RPMI8226 (cell line): ENCODE results near the gene AQP7.
A peak's percentile ranks its signal among the peaks of the same experiment; 100 is the strongest.
"Not testable (repeated sequence)": the region's sequence is repeated elsewhere in the genome, so short reads cannot be mapped to it uniquely, and the experiment has no call there.

Source experiments
- DNase-seq: peaks from one replicate; pipeline ENCODE4 v3.0.0-alpha.2; 2015

AQP7 gene

DNA sequence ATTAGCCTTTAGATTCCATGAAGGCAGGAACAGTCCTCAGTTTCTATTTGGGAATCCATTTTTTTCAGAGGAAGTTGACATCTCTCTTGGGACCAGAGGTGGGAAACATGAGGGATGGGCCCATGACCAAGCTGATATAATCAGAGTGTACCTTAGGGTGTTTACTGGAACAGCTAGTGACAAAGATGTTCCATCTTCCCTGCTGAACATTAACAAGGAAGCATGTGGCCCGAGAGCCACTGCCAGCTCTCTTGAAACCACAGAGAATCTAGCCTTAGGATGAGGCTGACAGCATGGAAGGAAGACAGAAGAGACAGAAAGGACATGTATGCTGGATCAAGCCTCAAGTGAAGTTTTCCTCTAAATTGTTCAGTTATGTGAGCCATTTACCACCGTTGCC lies 29.1 kb upstream of the AQP7 start:
- no peak for DNase-seq

DNA sequence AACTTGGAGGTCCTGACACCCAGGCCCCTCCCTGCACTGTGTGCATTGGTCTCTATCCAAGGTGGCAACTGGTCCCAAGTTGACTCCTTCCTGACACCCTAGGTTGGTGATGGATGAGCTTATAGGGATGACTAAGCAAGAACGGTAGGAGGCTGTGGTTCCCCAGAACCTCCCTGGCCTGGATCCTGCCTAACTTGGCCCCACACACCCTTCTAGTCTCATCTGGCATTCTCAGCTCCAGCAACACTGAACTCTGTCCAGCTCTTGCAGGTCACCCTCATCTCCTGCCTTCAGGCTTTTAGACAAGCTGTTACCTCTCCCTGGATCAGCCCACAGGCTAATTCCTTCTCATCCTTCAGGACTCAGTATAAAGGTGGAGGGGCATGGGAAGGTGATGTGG lies 28.6 kb upstream of the AQP7 start:
- DNase-seq = no peak

DNA sequence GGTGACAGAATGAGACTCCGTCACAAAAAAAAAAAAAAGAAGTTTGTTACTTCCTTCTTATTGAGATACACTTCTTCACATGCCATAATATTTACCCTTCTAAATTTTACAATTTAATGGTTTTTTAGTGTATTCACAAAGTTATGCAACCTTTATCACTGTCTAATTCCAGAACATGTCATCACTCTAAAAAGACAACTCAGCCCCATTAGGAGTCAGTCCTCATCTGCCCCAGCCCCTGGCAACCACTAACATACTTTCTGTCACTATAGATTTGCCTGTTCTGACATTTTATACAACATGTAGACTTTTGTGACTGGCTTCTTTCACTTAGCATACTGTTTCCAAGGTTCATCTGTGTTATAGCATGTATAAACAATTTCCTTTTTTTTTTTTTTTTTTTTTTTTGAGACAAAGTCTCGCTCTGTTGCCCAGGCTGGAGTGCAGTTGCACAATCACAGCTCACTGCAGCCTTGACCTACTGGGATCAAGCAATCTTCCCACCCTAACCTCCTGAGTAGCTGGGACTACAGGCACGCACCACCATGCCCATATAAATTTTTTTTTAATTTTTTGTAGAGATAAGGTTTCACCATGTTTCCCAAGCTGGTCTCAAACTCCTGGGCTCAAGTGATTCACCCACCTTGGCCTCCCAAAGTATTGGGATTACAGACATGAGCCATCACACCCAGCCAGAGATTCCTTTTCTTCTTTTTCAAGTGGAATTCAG lies 27.1 kb upstream of the AQP7 start:
- no peak for DNase-seq

DNA sequence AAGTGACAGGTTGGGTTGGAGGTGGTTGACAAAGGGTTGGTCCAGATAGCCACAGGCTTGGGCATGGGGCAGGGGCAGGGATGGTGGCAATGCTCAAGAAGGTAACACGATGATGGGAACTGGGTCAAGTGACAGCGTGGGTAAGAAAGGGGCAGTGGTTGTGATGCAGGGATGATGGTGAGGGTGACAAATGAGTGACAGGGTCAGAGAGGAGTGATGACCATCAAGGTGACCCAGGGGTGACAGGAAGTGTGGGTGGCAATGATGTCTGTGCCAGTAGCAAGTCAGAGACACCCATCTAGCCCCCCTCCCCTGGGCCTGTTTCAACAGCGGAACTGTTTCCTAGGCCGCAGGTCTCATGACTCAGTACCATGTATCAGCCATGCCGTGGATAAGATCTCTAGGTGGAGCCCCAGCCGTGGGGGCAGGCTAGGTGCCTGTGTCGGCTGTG lies 24.5 kb upstream of the AQP7 start:
- no peak for DNase-seq

DNA sequence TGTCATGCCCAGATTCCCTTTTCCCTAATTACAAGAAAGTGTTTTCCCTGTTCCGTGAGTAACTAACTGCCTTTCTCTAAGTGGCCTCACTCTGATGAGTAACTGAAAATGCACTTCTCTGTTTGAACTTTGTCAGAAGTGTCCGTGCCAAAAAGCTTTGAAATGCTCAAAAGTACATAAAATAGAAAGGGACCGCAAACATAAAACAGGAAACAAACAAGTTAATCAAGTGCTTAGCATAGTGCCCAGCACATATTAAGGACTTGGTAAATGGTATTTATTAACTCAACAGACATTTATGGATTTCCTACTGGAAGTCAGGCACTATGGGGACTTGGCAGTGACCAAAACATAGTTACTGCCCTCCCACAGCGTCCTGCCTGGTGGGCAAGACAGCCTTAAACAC lies 22.8 kb upstream of the AQP7 start:
- no peak for DNase-seq

DNA sequence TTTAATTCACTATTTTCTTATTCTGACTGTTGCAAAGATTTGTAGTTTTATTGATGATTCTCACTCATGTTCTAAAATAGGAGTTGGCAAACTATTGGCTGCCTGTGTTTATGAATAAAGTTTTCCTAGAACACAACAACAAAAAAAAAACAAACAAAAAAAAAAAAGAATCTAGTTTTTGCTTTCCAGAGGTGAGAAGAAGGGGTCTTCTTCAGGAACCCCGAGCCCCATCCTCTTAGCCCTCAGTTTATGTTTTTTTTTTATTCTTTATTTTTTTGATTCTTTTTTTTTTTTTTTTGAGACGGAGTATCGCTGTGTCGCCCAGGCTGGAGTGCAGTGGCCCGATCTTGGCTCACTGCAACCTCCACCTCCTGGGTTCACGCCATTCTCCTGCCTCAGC lies 22.1 kb upstream of the AQP7 start:
- not testable (repeated sequence) for DNase-seq

DNA sequence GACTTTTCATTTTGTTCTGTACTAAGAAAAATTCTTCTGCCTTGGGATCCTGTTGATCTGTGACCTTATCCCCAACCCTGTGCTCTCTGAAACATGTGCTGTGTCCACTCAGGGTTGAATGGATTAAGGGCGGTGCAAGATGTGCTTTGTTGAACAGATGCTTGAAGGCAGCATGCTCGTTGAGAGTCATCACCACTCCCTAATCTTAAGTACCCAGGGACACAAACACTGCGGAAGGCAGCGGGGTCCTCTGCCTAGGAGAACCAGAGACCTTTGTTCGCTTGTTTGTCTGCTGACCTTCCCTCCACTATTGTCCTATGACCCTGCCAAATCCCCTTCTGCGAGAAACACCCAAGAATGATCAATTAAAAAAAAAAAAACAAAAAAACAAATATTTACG lies 21.7 kb upstream of the AQP7 start:
- DNase-seq = not testable (repeated sequence)

DNA sequence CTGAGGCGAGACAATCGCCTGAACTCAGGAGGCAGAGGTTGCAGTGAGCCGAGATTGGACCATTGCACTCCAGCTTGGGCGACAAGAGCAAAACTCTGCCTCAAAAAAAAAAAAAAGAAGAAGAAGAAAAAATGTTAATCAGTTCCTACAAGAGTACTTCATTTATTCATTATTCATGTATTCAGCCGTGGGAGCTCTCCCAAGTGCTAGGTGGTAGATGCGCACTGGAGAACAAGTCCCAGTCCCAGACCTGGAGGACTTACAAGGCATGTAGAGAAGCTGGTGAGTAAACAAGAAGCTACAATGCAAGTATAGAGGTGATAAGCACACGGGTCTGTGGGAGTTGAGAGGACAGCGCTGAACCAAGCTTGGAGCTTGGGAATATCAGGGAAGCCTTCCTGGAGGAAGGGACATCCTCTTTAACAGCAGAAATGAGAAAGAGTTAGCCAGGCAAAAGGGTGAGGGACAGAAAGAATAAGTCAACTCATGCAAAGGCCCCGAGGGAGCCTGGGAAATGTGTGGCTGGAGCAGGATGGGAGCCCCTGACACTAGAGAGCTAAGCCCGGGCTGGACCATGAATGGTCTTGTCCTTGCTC lies 17.4 kb upstream of the AQP7 start:
- DNase-seq = no peak

DNA sequence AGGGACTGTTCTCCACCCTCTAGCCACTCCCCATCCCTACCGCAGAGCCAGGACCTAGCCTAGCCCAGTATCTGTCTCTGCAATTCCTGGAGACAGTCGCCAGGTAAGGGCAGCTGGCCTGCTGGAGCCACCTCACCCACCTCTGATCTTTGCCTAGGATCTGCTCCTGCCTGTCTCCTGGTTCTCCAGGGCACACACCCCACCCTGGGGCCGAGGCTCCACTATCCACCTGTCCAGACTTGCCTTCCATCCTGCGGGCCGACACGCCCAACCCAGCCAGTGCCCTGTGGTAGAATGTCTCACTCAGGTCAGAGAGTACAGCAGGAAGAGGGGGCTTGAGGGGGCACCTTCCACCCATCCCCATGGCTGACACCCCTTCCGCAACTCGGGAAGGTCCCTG lies 15.7 kb upstream of the AQP7 start:
- no peak for DNase-seq

DNA sequence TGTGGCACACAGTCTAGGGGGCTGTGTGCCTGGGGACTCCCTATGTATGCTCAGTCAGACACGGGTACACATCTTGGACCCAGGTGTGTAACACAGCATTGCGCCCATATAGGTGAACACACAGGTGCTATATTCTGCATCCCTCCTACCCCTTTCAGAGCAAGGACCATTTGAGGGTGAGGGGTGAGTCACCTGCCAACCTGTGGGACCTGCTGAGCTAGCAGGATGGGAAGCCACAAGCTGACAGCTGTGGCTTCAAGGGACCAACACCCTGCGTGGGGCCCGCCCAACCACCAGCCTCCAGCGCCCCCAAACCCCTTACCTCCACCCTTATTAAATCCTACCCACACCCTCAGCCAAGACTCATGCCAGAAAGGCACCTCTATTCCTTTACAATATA lies 14.6 kb upstream of the AQP7 start:
- peak; percentile 38 for DNase-seq

DNA sequence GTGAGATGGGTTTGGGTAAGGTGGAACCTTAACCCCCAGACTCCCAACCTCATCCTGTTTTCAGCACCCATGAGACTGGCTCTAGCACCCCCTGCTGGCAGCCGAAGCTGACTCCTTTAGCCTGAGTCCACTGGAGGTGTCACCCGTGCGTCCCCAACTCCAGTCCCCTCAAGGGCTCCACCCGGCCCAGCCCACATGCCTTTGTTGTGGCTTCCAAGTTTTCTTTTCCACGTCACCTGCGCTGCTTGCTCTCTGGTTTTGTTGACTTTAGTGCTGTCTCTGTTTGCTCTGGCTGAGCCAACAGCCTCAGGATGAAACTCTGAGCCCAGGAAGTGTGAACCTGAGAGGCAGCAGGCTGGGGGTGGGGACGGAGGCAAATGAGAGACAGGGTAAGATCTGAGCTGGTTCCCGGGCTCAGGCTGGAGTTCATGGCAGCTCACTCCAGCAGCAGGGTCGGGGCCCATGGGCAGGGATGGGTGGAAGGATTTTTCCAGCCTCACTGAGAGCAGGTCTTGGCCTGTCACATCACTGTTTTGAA lies 13.2 kb upstream of the AQP7 start:
- peak; percentile 73 for DNase-seq

DNA sequence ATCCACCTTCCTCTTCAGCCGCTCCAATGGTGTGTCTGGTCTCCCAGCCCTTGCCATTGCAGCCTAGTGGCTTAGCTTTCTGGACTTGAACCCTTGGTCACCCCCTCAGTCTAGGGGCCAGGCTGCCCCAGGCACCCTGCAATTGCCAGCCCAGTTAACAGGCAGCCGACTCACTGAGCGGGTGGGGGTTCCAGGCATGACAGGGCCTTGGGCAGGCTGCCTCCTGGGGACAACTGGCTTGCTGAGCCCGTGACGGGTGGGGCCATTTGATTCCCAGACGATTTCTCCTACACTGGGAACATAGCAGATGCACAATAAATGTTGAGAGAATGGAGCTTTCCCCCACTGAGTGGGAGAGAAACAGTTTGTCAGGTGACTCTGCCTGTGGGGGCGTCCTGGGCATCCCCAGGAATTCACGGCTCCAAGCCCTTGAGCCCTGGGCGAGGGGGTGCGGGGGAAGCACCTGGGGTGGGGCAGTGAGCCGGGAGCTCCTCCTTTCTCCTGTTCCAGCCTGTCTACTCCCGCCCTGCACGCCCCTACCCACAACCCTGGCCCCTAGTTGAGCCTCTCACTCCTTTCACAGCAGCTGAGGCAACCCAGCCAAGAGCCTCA lies 12.6 kb upstream of the AQP7 start:
- no peak for DNase-seq

DNA sequence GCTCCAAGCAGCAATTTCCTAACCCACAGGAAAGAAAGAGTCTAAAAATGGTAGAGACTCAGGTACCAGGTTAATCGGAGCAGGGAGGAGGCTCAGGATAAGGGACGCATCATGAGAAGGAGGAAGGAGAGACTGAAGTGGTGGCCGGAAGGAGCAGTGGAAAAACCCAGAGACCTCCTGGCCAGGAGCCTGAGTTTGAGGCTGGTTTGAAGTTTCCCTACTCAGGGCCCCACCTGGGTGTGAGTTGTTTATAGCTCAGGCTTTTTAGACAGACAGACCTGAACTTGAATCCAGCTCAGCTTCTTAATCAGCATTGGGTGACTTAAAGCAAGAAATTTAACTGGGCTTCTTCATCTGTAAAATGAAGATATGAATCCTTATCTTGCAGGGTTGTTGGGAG lies 11.9 kb upstream of the AQP7 start:
- DNase-seq = peak; percentile 35

DNA sequence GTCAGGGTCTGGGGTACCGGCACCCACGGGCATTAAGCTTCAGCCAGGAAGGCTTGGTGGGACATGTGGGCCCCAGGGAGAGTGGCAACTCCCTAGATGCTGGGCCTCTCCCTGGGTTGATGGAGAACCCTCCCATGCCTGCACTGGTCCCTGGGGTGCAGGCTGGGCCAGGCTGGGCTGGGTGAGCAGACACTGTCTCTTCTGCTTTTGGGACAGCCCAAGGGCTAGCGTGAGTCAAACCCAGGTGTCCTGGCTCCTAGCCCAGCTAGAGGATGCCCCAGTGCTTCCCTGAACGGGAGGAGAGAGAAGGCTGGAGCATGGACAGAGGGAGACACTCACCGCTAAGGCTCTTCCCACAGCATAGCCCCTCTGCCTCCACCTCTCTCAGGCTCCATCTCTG lies 5.7 kb upstream of the AQP7 start:
- peak; percentile 50 for DNase-seq

DNA sequence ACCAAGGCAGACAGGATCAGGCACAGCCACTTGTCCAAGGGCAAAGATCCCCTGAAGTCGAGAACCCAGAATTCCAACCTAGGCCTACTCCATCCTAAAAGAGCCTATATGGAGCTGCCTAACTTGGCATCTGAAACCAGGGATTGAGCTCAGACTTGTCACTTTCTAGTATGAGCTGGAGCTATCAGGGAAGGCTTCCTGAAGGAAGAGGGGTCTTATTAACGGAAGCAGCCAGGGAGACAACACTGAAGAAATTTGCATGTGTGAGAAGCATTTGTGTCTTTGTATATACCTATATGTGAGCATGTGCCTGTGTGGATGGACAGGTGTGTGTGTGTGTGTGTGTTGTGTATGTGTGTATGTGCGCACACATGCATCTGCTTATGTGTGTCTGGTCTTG lies 4.7 kb upstream of the AQP7 start:
- no peak for DNase-seq

DNA sequence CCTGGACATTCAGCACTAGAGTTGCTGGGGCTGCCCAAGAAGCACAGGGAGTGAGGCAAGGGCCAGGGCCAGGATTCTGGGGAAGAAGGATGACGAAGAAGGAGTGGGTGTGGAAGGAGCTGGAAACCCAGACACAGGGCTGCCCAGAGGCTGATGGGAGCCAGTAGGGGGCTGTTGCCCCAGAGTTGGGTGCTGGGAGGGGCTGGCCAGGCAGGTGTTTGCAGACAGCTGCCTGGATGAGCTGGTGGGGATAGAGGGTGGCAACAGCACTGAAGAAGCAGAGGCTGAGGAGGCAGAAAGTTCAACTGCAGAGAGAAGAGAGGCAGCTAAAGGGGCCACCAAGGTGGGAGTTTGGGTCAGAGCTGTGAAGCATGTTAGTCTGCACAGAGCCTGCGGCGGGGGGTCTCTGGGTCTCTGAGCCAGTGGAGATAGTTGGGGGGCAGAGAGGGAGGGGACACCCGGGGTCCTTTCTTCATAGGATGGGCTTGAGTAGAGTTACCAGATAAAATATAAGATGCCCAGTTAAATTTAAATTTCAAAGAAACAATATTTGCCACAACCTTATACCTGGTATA lies 2.5 kb upstream of the AQP7 start:
- DNase-seq = no peak

DNA sequence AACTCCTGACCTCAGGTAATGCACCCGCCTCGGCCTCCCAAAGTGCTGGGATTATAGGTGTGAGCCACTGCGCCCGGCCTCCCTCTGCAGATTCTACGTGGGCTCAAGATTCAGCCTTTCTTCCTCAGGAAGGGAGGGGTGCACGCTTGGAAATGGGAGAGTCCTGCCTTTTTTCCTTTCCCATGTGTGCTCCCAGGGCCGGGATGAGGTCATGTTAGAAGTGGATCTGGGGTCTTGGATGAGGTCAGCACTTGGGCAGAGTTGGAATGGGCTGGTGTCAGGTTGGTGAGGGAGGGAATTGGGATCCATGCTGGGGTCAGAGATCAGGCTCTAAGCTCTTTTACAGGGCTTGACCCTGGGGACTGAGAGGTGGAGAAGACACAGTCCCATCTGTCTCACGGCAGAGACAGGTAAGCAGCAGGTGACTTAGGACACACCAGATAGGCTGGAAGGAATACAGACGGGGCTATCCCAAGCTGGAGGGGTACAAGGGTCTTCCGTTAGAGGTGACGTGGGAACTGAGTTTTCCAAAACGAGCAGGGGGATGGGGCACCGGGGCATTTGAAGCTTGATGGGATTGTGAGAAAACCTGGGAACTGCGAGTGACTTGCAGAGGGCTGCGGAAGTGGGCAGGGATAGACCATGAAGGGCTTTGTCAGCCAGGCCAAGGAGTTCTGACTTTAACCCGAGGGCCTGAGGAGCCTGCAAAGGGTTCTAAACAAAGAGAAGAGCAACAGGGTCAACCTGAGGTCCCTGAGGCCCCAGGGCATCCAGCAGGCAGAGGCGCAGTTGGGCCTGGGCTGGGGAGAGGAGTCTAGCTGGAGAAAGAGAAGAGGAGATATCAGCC lies 1.8 kb upstream of the AQP7 start:
- no peak for DNase-seq

DNA sequence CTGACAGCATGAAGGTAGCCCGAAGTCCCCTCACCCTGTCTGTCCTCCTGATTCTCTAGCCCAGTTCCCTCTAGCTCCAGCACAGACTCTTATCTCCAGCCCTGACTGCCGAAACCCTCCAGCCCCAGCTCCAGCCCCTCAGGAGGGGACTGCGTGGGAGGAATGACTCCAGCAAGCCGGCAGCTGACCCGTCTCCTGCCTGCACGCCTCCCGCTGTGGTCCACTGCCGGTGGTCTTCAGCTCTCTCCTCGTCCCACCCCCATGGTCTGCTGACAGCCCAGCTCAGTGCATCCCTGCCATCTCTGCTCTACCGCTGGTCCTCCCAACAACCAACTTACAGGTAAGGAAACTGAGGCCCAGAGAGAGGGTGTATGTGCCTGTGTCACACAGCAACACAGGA lies 559 bp downstream of the AQP7 start:
- DNase-seq = not testable (repeated sequence)

DNA sequence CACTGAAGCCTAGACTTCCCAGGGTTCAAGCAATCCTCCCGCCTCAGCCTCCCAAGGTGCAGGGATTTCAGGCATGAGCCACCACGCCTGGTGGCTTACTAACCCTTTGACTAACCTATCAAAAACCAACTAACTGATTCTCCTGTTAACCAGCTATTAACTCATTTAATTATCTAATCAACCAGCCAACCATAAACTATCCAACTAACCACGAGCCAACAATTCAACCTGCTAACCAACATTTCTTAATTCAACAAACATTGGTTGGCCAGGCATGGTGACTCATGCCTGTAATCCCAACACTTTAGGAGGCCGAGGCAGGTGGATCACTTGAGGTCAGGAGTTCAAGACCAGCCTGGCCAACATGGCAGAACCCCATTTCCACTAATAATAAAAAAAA lies 3.3 kb downstream of the AQP7 start:
- DNase-seq = not testable (repeated sequence)

DNA sequence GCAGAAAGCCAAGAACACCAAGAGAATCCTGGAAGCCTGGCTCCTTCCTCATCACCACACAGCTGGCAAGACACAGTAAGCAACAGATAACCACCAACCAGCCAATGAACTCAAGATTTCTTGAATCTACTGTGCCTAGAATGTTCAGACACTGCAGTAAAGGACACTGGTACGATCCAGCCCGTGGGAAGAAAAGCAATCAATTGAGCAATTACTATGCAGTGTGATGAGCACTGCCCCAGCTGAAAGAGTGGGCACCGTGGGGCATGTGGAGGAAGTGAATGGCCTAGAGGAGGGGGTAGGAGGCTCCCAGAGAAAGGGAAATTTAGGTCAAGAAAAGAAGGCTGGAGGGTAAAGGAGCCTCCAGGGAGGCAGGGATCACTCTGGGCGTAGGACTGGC lies 4.6 kb downstream of the AQP7 start:
- DNase-seq = not testable (repeated sequence)

DNA sequence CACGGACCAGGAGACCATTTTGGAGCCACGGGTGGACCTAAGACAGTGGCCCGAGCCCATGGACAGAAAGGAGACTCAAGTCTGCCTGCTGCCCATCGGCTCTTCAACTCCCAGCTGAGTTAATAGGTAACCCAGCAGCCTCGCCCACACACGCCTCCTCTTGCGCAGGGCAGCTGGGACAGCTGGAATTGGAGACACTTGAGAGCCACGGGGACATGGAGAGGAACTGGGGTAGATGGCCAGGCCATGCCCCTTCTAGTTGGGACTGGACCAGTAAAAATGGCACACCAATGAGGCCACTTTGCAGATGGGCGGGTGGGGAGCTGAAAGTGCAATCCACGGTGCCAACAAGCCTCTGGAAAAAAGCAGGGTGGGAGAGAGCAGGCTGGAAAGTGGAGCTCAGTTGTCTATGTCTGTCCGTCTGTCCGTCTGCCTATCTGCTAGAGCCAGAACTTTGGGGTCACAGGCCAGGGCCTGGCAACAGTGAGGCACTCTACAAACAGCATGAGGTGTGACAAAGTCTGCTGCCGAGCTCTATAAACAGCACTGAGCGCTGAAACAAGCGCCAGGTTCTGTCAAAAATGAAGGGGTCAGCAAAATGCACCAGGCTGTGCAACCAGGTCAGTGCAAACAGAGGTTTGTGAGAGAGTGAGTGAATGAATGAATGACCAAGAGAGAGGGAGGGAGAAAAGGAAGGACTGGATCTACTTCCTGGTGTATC lies 7.0 kb downstream of the AQP7 start:
- DNase-seq = not testable (repeated sequence)

DNA sequence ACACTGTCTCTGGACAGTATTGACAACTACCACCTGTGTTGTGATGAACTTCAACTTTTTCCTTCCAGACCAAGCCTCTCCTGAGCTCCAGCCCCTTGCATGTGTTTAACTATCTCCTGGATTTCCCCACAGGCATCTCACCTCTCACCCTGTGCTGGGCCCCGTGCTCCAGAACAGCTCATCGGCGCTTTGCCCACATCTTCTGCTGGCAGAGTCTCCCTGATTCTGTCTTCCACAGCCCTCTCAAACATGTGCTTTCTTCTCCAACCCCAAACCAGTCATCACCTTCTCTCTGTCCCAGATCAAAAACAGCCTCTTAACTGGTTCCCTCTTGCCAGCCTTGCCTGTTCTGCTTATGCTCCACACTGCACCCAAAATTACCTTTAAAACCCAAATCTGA lies 8.4 kb downstream of the AQP7 start:
- DNase-seq = not testable (repeated sequence)
